ENCODE results near the gene ARID1B.

DNA sequence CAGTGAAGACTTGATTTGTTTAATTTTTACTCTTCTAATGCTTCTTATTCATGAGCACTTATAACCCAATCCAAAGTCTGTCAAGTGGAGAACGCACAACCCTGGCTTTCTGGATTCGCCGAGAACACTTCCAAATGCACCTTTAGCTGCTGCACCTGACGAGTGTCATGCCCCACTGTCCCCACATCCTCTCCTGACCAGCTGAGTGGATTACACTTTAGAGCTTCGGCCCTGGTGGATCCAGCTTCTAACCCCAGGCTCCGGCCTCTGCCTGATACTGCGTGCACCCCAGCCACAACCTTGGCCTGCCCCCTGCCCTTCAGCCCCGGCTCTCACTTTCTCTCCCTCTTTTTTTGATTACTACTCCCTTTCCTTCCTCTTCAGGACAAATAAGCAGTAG, 287.3 kb downstream of the ARID1B start:
- TF ChIP-seq POLR2A (IDR thresholded peaks at IDR 0.05; ENCODE audit: low read depth, low read length) (no peak), CHD1 (IDR thresholded peaks at IDR 0.05; ENCODE audit: low read depth, low read length) (no peak), FOS (IDR thresholded peaks at IDR 0.05; ENCODE audit: low read depth, low read length) (no peak), RAD21 (IDR thresholded peaks at IDR 0.05; ENCODE audit: low read length) (no peak), MXI1 (IDR thresholded peaks at IDR 0.05; ENCODE audit: borderline replicate concordance, low read depth, low read length) (no peak), BHLHE40 (IDR thresholded peaks at IDR 0.05; ENCODE audit: low read depth, low read length) (no peak), CEBPB (IDR thresholded peaks at IDR 0.05; ENCODE audit: low read depth, low read length) (no peak), USF2 (IDR thresholded peaks at IDR 0.05; ENCODE audit: low read depth, low read length) (no peak), RCOR1 (IDR thresholded peaks at IDR 0.05; ENCODE audit: insufficient replicate concordance, low read length) (no peak), MAZ (IDR thresholded peaks at IDR 0.05; ENCODE audit: borderline replicate concordance, low read depth, low read length) (no peak)
- TF ChIP-seq, protein P1, sequence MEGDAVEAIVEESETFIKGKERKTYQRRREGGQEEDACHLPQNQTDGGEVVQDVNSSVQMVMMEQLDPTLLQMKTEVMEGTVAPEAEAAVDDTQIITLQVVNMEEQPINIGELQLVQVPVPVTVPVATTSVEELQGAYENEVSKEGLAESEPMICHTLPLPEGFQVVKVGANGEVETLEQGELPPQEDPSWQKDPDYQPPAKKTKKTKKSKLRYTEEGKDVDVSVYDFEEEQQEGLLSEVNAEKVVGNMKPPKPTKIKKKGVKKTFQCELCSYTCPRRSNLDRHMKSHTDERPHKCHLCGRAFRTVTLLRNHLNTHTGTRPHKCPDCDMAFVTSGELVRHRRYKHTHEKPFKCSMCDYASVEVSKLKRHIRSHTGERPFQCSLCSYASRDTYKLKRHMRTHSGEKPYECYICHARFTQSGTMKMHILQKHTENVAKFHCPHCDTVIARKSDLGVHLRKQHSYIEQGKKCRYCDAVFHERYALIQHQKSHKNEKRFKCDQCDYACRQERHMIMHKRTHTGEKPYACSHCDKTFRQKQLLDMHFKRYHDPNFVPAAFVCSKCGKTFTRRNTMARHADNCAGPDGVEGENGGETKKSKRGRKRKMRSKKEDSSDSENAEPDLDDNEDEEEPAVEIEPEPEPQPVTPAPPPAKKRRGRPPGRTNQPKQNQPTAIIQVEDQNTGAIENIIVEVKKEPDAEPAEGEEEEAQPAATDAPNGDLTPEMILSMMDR (conservative IDR thresholded peaks at IDR 0.05; ENCODE audit: low read depth, low read length): no peak

All from IMR-90 (cell line).